Measurements from ENCODE around the gene RHOBTB3. TPM values are rescaled to one million over a fixed set of nuclear protein-coding genes. Genes with fewer than 3 reads are reported as not detected.

RHOBTB3 gene
- total RNA-seq, 4 donors from 2014 or later, result 40.1 to 134 (median 86.9) TPM

DNA sequence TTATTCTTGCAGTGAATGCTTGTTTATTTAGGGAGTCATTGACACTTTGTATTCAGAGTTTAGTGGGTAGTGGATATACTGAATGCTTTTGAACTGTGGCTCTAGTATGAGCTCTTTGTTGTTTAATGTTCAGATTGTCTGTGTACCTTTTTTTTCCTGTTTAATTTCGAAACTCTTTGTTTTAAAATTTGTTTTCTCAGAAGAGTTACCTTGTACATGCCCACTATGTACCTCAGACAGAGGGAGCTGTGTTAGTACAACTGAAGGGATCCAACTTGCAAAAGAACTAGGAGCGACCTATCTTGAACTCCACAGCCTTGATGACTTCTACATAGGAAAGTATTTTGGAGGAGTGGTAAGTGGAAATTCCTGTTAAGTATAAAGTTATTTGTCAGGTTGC lies 17.0 kb downstream of the RHOBTB3 start:
- intact Hi-C loops (cut with DNase I; ENCODE audit: low total_unique reads), result no loop called here
- no peak overlapping the region for H3K27ac ChIP-seq
- H3K27me3 ChIP-seq, result no peaks in the 10 kb centered on the region
- TF ChIP-seq, protein P1, sequence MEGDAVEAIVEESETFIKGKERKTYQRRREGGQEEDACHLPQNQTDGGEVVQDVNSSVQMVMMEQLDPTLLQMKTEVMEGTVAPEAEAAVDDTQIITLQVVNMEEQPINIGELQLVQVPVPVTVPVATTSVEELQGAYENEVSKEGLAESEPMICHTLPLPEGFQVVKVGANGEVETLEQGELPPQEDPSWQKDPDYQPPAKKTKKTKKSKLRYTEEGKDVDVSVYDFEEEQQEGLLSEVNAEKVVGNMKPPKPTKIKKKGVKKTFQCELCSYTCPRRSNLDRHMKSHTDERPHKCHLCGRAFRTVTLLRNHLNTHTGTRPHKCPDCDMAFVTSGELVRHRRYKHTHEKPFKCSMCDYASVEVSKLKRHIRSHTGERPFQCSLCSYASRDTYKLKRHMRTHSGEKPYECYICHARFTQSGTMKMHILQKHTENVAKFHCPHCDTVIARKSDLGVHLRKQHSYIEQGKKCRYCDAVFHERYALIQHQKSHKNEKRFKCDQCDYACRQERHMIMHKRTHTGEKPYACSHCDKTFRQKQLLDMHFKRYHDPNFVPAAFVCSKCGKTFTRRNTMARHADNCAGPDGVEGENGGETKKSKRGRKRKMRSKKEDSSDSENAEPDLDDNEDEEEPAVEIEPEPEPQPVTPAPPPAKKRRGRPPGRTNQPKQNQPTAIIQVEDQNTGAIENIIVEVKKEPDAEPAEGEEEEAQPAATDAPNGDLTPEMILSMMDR (IDR thresholded peaks at IDR 0.05 in 4 of 5, conservative IDR thresholded peaks at IDR 0.05 in 1 of 5), result no peak
- no peak for TF ChIP-seq POLR2A (IDR thresholded peaks at IDR 0.05)
- DNase-seq, result no peak
- H3K4me1 ChIP-seq, result peaks cover 0 to 10% of the 10 kb centered on the region in 2 donors
- in situ Hi-C loops (cut with MboI; ENCODE audit: low sequenced_read_pairs in 4 of 4), result no loop called here
- H3K36me3 ChIP-seq, result peaks cover 0 to 52% of the 10 kb centered on the region in 2 donors
- no peak for ATAC-seq
- no peak overlapping the region for H3K4me3 ChIP-seq
- no peaks in the 10 kb centered on the region for H3K9me3 ChIP-seq

DNA sequence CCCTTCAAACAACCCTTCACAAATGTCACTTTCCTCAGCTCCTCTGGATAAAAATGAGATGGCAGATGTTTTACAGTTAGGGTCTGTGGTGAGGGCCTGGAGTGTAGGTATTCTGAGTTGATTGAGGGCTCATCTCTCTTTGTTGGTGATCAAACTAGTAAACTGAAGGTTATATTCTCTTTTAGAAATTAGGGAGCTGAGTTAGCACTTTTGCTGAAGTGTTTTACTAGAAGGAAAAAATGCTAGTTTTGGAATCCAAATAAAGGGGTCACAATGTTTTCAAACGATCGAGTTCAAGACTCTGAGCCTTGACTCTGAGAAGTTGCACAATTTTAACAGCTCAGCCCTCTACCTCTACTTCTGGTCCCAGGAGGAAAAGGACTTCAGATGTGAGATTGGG lies 23.4 kb downstream of the RHOBTB3 start:
- in situ Hi-C loops (cut with MboI; ENCODE audit: low sequenced_read_pairs in 4 of 4) (no loop called here), intact Hi-C loops (cut with DNase I; ENCODE audit: low total_unique reads) (no loop called here)
- TF ChIP-seq, protein P1 (IDR thresholded peaks at IDR 0.05 in 4 of 5, conservative IDR thresholded peaks at IDR 0.05 in 1 of 5), result no peak
- no peak for TF ChIP-seq POLR2A (IDR thresholded peaks at IDR 0.05)
- Histone ChIP-seq H3K36me3 (peaks cover 0 to 48% of the 10 kb centered on the region in 2 donors), H3K4me3 (no peak overlapping the region), H3K27ac (no peak overlapping the region), H3K9me3 (no peaks in the 10 kb centered on the region), H3K27me3 (no peaks in the 10 kb centered on the region), H3K4me1 (peaks cover 0 to 2% of the 10 kb centered on the region in 2 donors)
- ATAC-seq (no peak), DNase-seq (no peak)

DNA sequence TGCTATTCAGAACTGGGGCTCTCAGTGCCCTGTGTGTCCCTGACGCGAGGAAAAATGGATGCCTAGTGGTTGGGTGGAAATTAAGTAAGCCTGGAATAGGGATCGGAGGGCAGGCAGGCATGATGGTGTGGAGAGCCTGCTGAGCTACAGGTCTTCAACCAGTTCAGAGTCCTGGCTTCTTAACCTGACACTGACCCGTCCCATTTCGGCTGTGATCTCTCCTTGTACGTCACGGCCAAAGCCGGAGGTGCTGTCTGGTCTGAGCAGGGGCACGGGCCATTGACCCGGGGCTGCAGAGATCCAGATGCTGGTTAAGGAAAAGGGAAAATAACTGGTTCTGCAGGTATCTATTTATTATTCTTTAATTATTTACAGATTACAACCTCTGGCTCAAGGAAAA lies 27.9 kb downstream of the RHOBTB3 start:
- in situ Hi-C loops (cut with MboI; ENCODE audit: low sequenced_read_pairs in 4 of 4), result no loop called here
- peaks cover 10% of the 10 kb centered on the region in 2 donors for H3K4me1 ChIP-seq
- no peak overlapping the region for H3K27ac ChIP-seq
- H3K4me3 ChIP-seq, result no peak overlapping the region
- intact Hi-C loops (cut with DNase I; ENCODE audit: low total_unique reads), result no loop called here
- DNase-seq (no peak), ATAC-seq (no peak)
- no peaks in the 10 kb centered on the region for H3K9me3 ChIP-seq
- no peaks in the 10 kb centered on the region for H3K27me3 ChIP-seq
- TF ChIP-seq, protein P1 (IDR thresholded peaks at IDR 0.05 in 4 of 5, conservative IDR thresholded peaks at IDR 0.05 in 1 of 5), result no peak
- no peak for TF ChIP-seq POLR2A (IDR thresholded peaks at IDR 0.05)
- peaks cover 0 to 15% of the 10 kb centered on the region in 2 donors for H3K36me3 ChIP-seq

DNA sequence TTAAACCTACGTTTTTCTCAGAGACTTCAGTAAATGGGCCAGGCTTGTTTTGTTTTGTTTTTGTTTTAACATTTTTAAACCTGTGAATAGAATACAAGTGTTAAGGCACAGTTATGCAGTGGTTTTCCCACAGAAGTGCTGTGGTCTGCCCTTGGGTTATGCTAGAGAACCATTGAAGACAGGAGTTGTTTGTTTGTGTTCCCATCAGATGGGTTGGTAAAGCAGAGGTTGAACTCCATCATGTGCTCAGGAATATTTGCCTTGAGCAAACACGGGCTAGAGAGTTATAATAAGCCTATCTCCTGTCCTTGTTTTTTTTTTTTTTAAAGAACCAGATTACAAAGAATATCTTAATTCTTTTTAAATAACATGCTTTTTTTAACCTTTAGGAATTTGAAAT lies 28.5 kb downstream of the RHOBTB3 start:
- ATAC-seq (peak in 1 of 2 donors; percentile 51), DNase-seq (no peak)
- peaks cover 0 to 18% of the 10 kb centered on the region in 2 donors for H3K36me3 ChIP-seq
- H3K4me1 ChIP-seq, result peaks cover 10% of the 10 kb centered on the region in 2 donors
- H3K9me3 ChIP-seq, result no peaks in the 10 kb centered on the region
- H3K27ac ChIP-seq, result peak overlapping the region in 2 of 4 donors; percentile 0 to 12
- in situ Hi-C loops (cut with MboI; ENCODE audit: low sequenced_read_pairs in 4 of 4), result no loop called here
- no peak for TF ChIP-seq POLR2A (IDR thresholded peaks at IDR 0.05)
- TF ChIP-seq, protein P1 (IDR thresholded peaks at IDR 0.05 in 4 of 5, conservative IDR thresholded peaks at IDR 0.05 in 1 of 5), result no peak
- intact Hi-C loops (cut with DNase I; ENCODE audit: low total_unique reads), result no loop called here
- no peak overlapping the region for H3K4me3 ChIP-seq
- H3K27me3 ChIP-seq, result no peaks in the 10 kb centered on the region

Data from gastrocnemius medialis (tissue), 4 donors.